Erythroblast (primary cell): Measurements from ENCODE around the gene DOCK1.

Experiments used
- GATA1 ChIP-seq: IDR thresholded peaks from 2 replicates; pipeline ENCODE4 v1.6.1; 2011; ENCODE audit warnings: low read depth, mild to moderate bottlenecking, control low read depth, low read length, moderate library complexity
- POLR2A ChIP-seq: IDR thresholded peaks from 2 replicates; pipeline ENCODE4 v1.6.1; 2011; ENCODE audit warnings: mild to moderate bottlenecking, low read length

DNA sequence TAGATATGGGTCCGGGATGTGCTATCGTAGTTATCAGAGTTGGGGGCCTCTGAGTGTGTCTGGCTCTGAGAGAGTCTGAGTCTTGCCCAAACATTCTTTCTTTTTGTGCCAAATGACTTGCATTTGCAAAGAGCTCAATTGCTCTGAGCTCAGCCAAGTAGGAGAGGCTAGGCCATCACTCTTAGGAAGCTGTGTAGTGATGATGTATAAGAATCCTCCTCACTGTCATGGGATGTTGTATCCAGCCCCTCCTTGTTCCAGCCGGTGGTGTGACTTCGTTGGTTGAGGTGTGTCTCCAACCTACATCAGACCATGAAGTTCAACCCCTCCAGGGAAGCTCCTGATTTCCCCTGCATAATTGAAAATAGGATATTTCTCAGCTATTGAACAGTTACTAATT lies 546.4 kb downstream of the DOCK1 start:
- no peak for TF ChIP-seq POLR2A
- no peak for TF ChIP-seq GATA1
